ENCODE results near the gene OBP2B. TPM values are rescaled to one million over a fixed set of nuclear protein-coding genes. Genes with fewer than 3 reads are reported as not detected.

The OBP2B gene
- total and polyA plus RNA-seq, 10 of the 15 experiments (the other 5 are each of a cell fraction or from before 2014, with no cell fraction given): not detected

GRCh38 chr9:133180953-133181352, 28.1 kb downstream of the OBP2B start (continued):
- TF ChIP-seq TCF3 (IDR thresholded peaks at IDR 0.05; ENCODE audit: borderline replicate concordance, insufficient read depth, low read depth, low read length) (no peak), SKIL (IDR thresholded peaks at IDR 0.05; ENCODE audit: low read depth, poor library complexity, severe bottlenecking) (no peak), ZNF622 (IDR thresholded peaks at IDR 0.05) (no peak), RAD21 (IDR thresholded peaks at IDR 0.05; ENCODE audit: insufficient read depth, low read depth, low read length) (no peak)

DNA sequence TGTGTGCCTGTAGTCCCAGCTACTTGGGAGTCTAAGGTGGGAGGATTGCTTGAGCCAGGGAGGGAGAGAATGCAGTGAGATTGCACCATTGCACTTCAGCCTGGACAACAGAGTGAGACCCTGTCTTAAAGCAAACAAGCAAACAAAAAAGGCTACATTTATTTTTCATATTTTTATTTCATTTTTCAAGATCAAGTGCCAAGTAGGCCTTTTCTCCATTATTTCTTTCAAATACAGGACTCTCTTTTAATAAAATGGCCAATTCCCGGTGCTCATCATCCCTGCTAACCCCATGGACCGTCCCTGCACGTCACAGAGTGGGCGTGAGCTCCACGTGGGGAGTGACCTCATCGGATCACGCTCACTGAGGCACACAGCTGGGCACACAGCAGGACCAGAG, 36.0 kb downstream of the OBP2B start:
- in situ Hi-C loops (cut with MboI) (no loop called here), intact Hi-C loops (cut with micrococcal nuclease; ENCODE audit: unreplicated experiment) (no loop called here)
- Histone ChIP-seq H3K79me2 (ENCODE audit: control insufficient read depth, insufficient read depth, low read length) (no peaks in the 10 kb centered on the region), H3K27me3 (replicated peaks in 1 of 2; ENCODE audit: control insufficient read depth in 2 of 2, insufficient read depth in 2 of 2, low read length in 1 of 2) (peaks cover 4 to 13% of the 10 kb centered on the region in 2 experiments), H3K36me3 (ENCODE audit: control insufficient read depth in 2 of 2, insufficient read depth in 2 of 2, low read length in 1 of 2) (no peaks in the 10 kb centered on the region), H3K9ac (ENCODE audit: control insufficient read depth, insufficient read depth, low read length) (no peak overlapping the region), H2AFZ (ENCODE audit: control insufficient read depth, low read depth, low read length) (no peak overlapping the region), H3K4me1 (ENCODE audit: control insufficient read depth, insufficient read depth, low read length) (no peaks in the 10 kb centered on the region; the same call in 1 of the 2 replicates), H3K4me2 (ENCODE audit: control insufficient read depth, insufficient read depth) (no peak overlapping the region), H4K20me1 (ENCODE audit: control insufficient read depth, insufficient read depth) (no peaks in the 10 kb centered on the region), H3K4me3 (no peak overlapping the region), H3K9me3 (replicated peaks; ENCODE audit: control insufficient read depth, insufficient read depth, low read length) (no peaks in the 10 kb centered on the region), H3K27ac (ENCODE audit: control insufficient read depth, insufficient read depth) (no peak overlapping the region)
- DNase-seq (ENCODE audit: low read depth, low spot score) (no peak), ATAC-seq (no peak), FAIRE-seq (no peak)
- ChIA-PET POLR2A (no interaction called here), CTCF (interaction anchor here (0.7 to 7.7 kb wide), 2 partner anchors 14 to 271 kb away, joined by 3 to 51 read pairs; no protein-coding TSS in a partner anchor), RAD21 (ENCODE audit: unreplicated experiment) (no interaction called here), SMC1A (ENCODE audit: uncharacterized antibody, unreplicated experiment) (no interaction called here)
- WGBS (ENCODE audit: insufficient coverage, insufficient replicate concordance, low lambda C conversion rate, missing lambda C conversion rate): 57% methylated on average over 7 of the region's 7 CpGs
- no TSS peak for BruUV-seq (replicated peaks)
- TF ChIP-seq HSF1 (IDR thresholded peaks at IDR 0.05; ENCODE audit: low read depth, low read length) (no peak), NBN (IDR thresholded peaks at IDR 0.05) (no peak), RELB (IDR thresholded peaks at IDR 0.05; ENCODE audit: low read depth) (no peak), CREB1 (IDR thresholded peaks at IDR 0.05; ENCODE audit: low read depth) (no peak), ZNF274 (IDR thresholded peaks at IDR 0.05; ENCODE audit: insufficient read depth, insufficient read length) (no peak), CHD2 (IDR thresholded peaks at IDR 0.05; ENCODE audit: borderline replicate concordance, low read depth, low read length) (no peak), NFXL1 (IDR thresholded peaks at IDR 0.05; ENCODE audit: borderline replicate concordance) (no peak), POU2F2 (IDR thresholded peaks at IDR 0.05; ENCODE audit: borderline replicate concordance, low read depth, low read length) (no peak), TBL1XR1 (IDR thresholded peaks at IDR 0.05; ENCODE audit: low read depth, low read length) (no peak), ZNF687 (IDR thresholded peaks at IDR 0.05) (no peak), KDM1A (IDR thresholded peaks at IDR 0.05; ENCODE audit: borderline replicate concordance) (no peak)

Data from GM12878 (cell line).